ENCODE results near the gene SPNS2.

DNA sequence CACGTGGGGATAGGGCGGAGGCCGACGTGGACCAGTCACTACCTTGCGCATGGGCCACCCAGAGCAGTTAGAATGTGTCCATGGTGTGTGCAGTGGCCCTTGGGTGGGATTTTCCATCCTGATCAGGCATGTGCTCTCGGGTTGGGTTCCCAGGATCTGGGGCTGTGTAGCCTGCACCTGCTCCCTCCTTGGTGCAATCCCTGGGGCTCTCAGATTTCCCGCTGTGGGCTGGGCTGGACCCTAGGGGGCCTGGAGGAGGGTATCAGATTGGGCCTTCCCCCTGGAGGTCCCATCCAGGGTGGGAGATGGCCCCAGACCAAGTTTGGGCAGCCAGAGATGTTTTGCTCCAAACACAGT, 86.9 kb downstream of the SPNS2 start:
- TF ChIP-seq POLR2A (IDR thresholded peaks at IDR 0.05) = no peak
- TF ChIP-seq, protein P1, sequence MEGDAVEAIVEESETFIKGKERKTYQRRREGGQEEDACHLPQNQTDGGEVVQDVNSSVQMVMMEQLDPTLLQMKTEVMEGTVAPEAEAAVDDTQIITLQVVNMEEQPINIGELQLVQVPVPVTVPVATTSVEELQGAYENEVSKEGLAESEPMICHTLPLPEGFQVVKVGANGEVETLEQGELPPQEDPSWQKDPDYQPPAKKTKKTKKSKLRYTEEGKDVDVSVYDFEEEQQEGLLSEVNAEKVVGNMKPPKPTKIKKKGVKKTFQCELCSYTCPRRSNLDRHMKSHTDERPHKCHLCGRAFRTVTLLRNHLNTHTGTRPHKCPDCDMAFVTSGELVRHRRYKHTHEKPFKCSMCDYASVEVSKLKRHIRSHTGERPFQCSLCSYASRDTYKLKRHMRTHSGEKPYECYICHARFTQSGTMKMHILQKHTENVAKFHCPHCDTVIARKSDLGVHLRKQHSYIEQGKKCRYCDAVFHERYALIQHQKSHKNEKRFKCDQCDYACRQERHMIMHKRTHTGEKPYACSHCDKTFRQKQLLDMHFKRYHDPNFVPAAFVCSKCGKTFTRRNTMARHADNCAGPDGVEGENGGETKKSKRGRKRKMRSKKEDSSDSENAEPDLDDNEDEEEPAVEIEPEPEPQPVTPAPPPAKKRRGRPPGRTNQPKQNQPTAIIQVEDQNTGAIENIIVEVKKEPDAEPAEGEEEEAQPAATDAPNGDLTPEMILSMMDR (IDR thresholded peaks at IDR 0.05) = no peak
- no peak for TF ChIP-seq EP300 (IDR thresholded peaks at IDR 0.05)
- TF ChIP-seq POLR2AphosphoS5 (IDR thresholded peaks at IDR 0.05) = no peak

All from upper lobe of left lung (tissue), 4 donors.